Measurements from ENCODE around the gene AKAP13. TPM values are rescaled to one million over a fixed set of nuclear protein-coding genes. Genes with fewer than 3 reads are reported as not detected.
A peak's percentile ranks its signal among the peaks of the same experiment; 100 is the strongest.

Gene AKAP13
- total RNA-seq, 1 experiment from 2014 or later: 47.3 TPM

- H3K4me3 Mint-ChIP-seq: no peak overlapping the region
- peak overlapping the region in 1 of 3 experiments; percentile 27; a peak in 1 of 7 replicates for H3K27ac Mint-ChIP-seq
Observed at GRCh38 chr15:85757073-85757938, 376.9 kb downstream of the AKAP13 start.

More at GRCh38 chr15:85757073-85757938, 376.9 kb downstream of the AKAP13 start:
- no peak overlapping the region for H3K18ac ChIP-seq (ENCODE audit: insufficient read length, low read depth, low read length)
- DNase-seq: no peak
- no peak overlapping the region for H3K4ac ChIP-seq (ENCODE audit: low read depth, low read length)
- Mint-ChIP-seq H3K27me3 (ENCODE audit: low read depth) (no peaks in the 10 kb centered on the region; the same call in 1 of the 2 replicates), H3K9me3 (no peaks in the 10 kb centered on the region), H3K36me3 (ENCODE audit: insufficient read depth in 1 of 3, low read depth in 3 of 3) (peaks cover 19 to 52% (median 35%) of the 10 kb centered on the region in 3 experiments; a peak in 6 of 7 replicates), H3K4me1 (peaks cover 16% of the 10 kb centered on the region in 2 experiments)
- no peaks in the 10 kb centered on the region for H4K20me1 ChIP-seq (ENCODE audit: control insufficient read depth, insufficient read depth, insufficient read length)
- H2BK5ac ChIP-seq (ENCODE audit: insufficient read length, low read length): no peak overlapping the region
- H3K79me2 ChIP-seq (ENCODE audit: insufficient read depth, low read length): no peaks in the 10 kb centered on the region
- no peak overlapping the region for H4K5ac ChIP-seq (ENCODE audit: insufficient read length, low read depth, low read length)
- H4K8ac ChIP-seq (replicated peaks; ENCODE audit: insufficient read length, low read depth, low read length): no peak overlapping the region
- H3K23ac ChIP-seq (ENCODE audit: insufficient read length, low read depth, low read length): no peak overlapping the region
- no peak overlapping the region for H2BK12ac ChIP-seq (ENCODE audit: insufficient read length, low read depth, low read length)
- no peak overlapping the region for H2BK15ac ChIP-seq (ENCODE audit: low read depth, low read length)
- TF ChIP-seq CTCF (conservative IDR thresholded peaks at IDR 0.05): no peak
- no peak overlapping the region for H4K91ac ChIP-seq (ENCODE audit: insufficient read length, low read depth, low read length)
- H3K9me3 ChIP-seq (ENCODE audit: control insufficient read depth, low read depth, low read length): no peaks in the 10 kb centered on the region
- no peaks in the 10 kb centered on the region for H3K79me1 ChIP-seq (ENCODE audit: insufficient read depth, low read depth, low read length, poor library complexity, severe bottlenecking)
- peaks cover 3% of the 10 kb centered on the region; the same call in 1 of the 2 replicates for H3K4me1 ChIP-seq (ENCODE audit: insufficient read depth, low read length)
- H3K9ac ChIP-seq (ENCODE audit: extremely low read depth, insufficient read length, low read length): no peak overlapping the region
- WGBS (ENCODE audit: extremely low coverage, insufficient read length, low lambda C conversion rate): no CpG with 5 or more reads among the region's 13 CpGs
- H3T11ph ChIP-seq (ENCODE audit: low read length): no peak overlapping the region
- no peak overlapping the region for H2AK5ac ChIP-seq (ENCODE audit: insufficient read length, low read length)
- H2BK20ac ChIP-seq (ENCODE audit: low read depth, low read length, poor library complexity, severe bottlenecking): no peak overlapping the region
- no peak overlapping the region for H3K27ac ChIP-seq (ENCODE audit: insufficient read length, low read depth, low read length)
- no peaks in the 10 kb centered on the region for H3K27me3 ChIP-seq (ENCODE audit: insufficient read depth, low read length)
- no peak overlapping the region for H3K56ac ChIP-seq (ENCODE audit: insufficient read length, low read depth, low read length)
- H2BK120ac ChIP-seq (ENCODE audit: low read depth, low read length, poor library complexity, severe bottlenecking): no peak overlapping the region
- H2AFZ ChIP-seq (ENCODE audit: low read length): no peak overlapping the region
- no peaks in the 10 kb centered on the region for H3K23me2 ChIP-seq (ENCODE audit: insufficient read length, low read depth, low read length, poor library complexity, severe bottlenecking)
- H3K4me2 ChIP-seq (ENCODE audit: insufficient read depth, insufficient read length, low read length): no peak overlapping the region
- H3K14ac ChIP-seq (ENCODE audit: insufficient read depth, low read length): no peak overlapping the region
